Measurements from ENCODE around the gene C3orf20.

The C3orf20 gene

DNA sequence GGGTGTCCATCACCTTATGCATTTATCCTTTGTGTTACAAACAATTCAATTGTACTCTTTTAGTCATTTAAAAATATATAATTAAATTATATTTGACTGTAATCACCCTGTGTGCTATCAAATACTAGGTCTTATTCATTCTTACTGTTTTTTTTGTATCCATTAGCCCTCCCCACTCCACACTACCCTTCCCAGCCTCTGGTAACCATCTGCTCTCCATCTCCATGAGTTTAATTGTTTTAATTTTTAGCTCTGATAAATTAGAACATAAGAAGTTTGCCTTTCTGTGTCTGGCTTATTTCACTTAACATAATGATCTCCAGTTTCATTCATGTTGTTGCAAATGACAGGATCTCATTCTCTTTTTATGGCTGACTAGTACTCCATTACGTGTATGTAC lies 16.8 kb downstream of the C3orf20 start:
- H3K9me3 ChIP-seq (ENCODE audit: control insufficient read depth in 2 of 2, low read length in 2 of 2): no peaks in the 10 kb centered on the region
- H3K9ac ChIP-seq (ENCODE audit: low read depth in 1 of 2, low read length in 2 of 2): no peak overlapping the region
- H3K27ac ChIP-seq (ENCODE audit: low read depth in 2 of 2, low read length in 2 of 2): no peak overlapping the region
- H3K4me1 ChIP-seq (ENCODE audit: control insufficient read depth in 2 of 2, insufficient read depth in 2 of 2, low read length in 2 of 2): peaks cover 0 to 2% of the 10 kb centered on the region in 2 donors
- no peak overlapping the region for H3K4me3 ChIP-seq (ENCODE audit: low read length in 2 of 2)
- peaks cover 0 to 5% of the 10 kb centered on the region in 2 donors for H3K27me3 ChIP-seq (ENCODE audit: control insufficient read depth in 2 of 2, insufficient read depth in 2 of 2, low read length in 2 of 2)
- no peaks in the 10 kb centered on the region for H3K36me3 ChIP-seq (ENCODE audit: control insufficient read depth in 2 of 2, insufficient read depth in 2 of 2, low read length in 2 of 2)

DNA sequence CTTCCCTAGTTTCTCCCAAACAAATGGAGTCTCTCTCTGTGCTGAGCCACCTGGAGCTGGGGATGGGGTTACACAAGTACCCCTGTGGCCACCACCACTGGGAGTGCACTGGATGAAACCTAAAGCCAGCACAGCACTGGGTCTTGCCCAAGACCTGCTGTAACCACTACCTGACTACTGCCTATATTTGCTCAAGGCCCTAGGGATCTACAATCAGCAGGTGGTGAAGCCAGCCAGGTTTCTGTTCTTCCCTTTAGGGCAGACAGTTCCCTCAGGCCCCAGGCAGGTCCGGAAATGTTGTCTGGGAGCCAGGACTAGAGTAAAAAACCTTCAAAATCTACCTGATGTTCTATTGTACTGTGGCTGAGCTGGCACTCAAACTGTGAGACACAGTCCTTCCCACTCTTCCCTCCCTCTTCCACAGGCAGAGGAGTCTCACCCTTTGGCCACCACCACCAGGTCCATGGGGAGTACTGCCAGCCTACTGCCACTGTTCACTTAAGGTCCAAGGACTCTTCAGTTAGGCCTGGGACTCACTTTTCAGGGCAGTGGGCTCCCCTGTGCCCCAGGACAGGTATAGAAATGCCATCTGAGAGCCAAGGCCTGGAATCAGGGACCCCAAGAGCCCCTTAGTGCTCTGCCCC lies 23.8 kb downstream of the C3orf20 start:
- Histone ChIP-seq H3K4me1 (ENCODE audit: control insufficient read depth in 2 of 2, insufficient read depth in 2 of 2, low read length in 2 of 2) (no peaks in the 10 kb centered on the region), H3K36me3 (ENCODE audit: control insufficient read depth in 2 of 2, insufficient read depth in 2 of 2, low read length in 2 of 2) (no peaks in the 10 kb centered on the region), H3K27ac (ENCODE audit: low read depth in 2 of 2, low read length in 2 of 2) (no peak overlapping the region), H3K9ac (ENCODE audit: low read depth in 1 of 2, low read length in 2 of 2) (no peak overlapping the region), H3K27me3 (ENCODE audit: control insufficient read depth in 2 of 2, insufficient read depth in 2 of 2, low read length in 2 of 2) (no peaks in the 10 kb centered on the region), H3K4me3 (ENCODE audit: low read length in 2 of 2) (no peak overlapping the region), H3K9me3 (ENCODE audit: control insufficient read depth in 2 of 2, low read length in 2 of 2) (no peaks in the 10 kb centered on the region)

GRCh38 chr3:14699643-14700042 lies 24.7 kb downstream of the C3orf20 start:
- no peaks in the 10 kb centered on the region for H3K36me3 ChIP-seq (ENCODE audit: control insufficient read depth in 2 of 2, insufficient read depth in 2 of 2, low read length in 2 of 2)
- no peak overlapping the region for H3K27ac ChIP-seq (ENCODE audit: low read depth in 2 of 2, low read length in 2 of 2)
- H3K4me3 ChIP-seq (ENCODE audit: low read length in 2 of 2): no peak overlapping the region
- H3K4me1 ChIP-seq (ENCODE audit: control insufficient read depth in 2 of 2, insufficient read depth in 2 of 2, low read length in 2 of 2): no peaks in the 10 kb centered on the region
- H3K27me3 ChIP-seq (ENCODE audit: control insufficient read depth in 2 of 2, insufficient read depth in 2 of 2, low read length in 2 of 2): no peaks in the 10 kb centered on the region
- no peaks in the 10 kb centered on the region for H3K9me3 ChIP-seq (ENCODE audit: control insufficient read depth in 2 of 2, low read length in 2 of 2)
- H3K9ac ChIP-seq (ENCODE audit: low read depth in 1 of 2, low read length in 2 of 2): no peak overlapping the region

DNA sequence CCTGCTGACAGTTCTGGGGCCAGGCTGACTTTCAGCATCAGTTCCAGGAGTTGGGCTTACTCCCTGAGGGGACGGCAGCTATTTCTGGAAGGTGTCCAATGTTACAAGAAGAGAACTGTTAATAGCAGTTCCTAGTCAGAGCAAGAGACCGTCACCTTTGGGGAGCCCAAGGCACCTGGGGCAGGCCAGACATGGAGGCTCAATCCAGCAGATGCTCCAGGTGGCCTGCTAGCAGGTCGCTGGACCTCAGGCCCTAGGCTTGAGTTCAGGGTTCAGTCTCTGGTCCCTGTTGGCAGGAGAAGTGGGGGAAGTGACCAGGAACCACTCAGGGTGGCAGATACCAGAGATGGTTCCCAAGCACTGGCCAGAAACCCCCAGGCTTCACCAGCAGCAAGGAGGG lies 25.9 kb downstream of the C3orf20 start:
- no peaks in the 10 kb centered on the region for H3K4me1 ChIP-seq (ENCODE audit: control insufficient read depth in 2 of 2, insufficient read depth in 2 of 2, low read length in 2 of 2)

DNA sequence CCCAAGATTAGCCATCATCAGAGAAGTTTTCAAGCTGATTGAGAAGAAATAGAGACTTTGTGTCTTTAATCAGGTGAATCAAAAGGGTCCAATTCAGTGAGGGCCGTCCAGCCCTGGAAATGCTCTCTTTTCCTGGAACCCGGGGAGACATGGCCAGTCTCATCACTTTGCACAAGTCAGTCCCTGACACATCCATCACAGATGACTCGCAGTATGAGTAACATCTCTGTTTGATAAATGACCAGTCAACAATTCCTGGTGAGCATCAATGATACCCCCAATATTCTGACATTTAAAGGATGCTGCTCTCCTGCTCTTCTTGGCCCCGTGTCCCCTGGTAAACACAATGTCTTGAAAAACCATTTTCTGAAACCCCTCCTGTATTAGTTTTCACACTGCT lies 26.7 kb downstream of the C3orf20 start:
- H3K36me3 ChIP-seq (ENCODE audit: control insufficient read depth in 2 of 2, insufficient read depth in 2 of 2, low read length in 2 of 2): no peaks in the 10 kb centered on the region
- no peaks in the 10 kb centered on the region for H3K4me1 ChIP-seq (ENCODE audit: control insufficient read depth in 2 of 2, insufficient read depth in 2 of 2, low read length in 2 of 2)
- no peak overlapping the region for H3K4me3 ChIP-seq (ENCODE audit: low read length in 2 of 2)
- no peaks in the 10 kb centered on the region for H3K9me3 ChIP-seq (ENCODE audit: control insufficient read depth in 2 of 2, low read length in 2 of 2)
- no peak overlapping the region for H3K9ac ChIP-seq (ENCODE audit: low read depth in 1 of 2, low read length in 2 of 2)
- H3K27me3 ChIP-seq (ENCODE audit: control insufficient read depth in 2 of 2, insufficient read depth in 2 of 2, low read length in 2 of 2): no peaks in the 10 kb centered on the region
- no peak overlapping the region for H3K27ac ChIP-seq (ENCODE audit: low read depth in 2 of 2, low read length in 2 of 2)

More for the DNA sequence above, 25.9 kb downstream of the C3orf20 start:
- no peak overlapping the region for H3K27ac ChIP-seq (ENCODE audit: low read depth in 2 of 2, low read length in 2 of 2)
- H3K9ac ChIP-seq (ENCODE audit: low read depth in 1 of 2, low read length in 2 of 2): no peak overlapping the region
- H3K36me3 ChIP-seq (ENCODE audit: control insufficient read depth in 2 of 2, insufficient read depth in 2 of 2, low read length in 2 of 2): no peaks in the 10 kb centered on the region
- H3K4me3 ChIP-seq (ENCODE audit: low read length in 2 of 2): no peak overlapping the region
- no peaks in the 10 kb centered on the region for H3K9me3 ChIP-seq (ENCODE audit: control insufficient read depth in 2 of 2, low read length in 2 of 2)
- H3K27me3 ChIP-seq (ENCODE audit: control insufficient read depth in 2 of 2, insufficient read depth in 2 of 2, low read length in 2 of 2): no peaks in the 10 kb centered on the region

- no peak overlapping the region for H3K4me3 ChIP-seq (ENCODE audit: low read length in 2 of 2)
- H3K27ac ChIP-seq (ENCODE audit: low read depth in 2 of 2, low read length in 2 of 2): no peak overlapping the region
These were observed 28.3 kb downstream of the C3orf20 start for GRCh38 chr3:14703128-14703750.

GRCh38 chr3:14703791-14704190 lies 28.9 kb downstream of the C3orf20 start:
- H3K36me3 ChIP-seq (ENCODE audit: control insufficient read depth in 2 of 2, insufficient read depth in 2 of 2, low read length in 2 of 2): no peaks in the 10 kb centered on the region
- no peaks in the 10 kb centered on the region for H3K9me3 ChIP-seq (ENCODE audit: control insufficient read depth in 2 of 2, low read length in 2 of 2)
- no peaks in the 10 kb centered on the region for H3K4me1 ChIP-seq (ENCODE audit: control insufficient read depth in 2 of 2, insufficient read depth in 2 of 2, low read length in 2 of 2)
- H3K27me3 ChIP-seq (ENCODE audit: control insufficient read depth in 2 of 2, insufficient read depth in 2 of 2, low read length in 2 of 2): no peaks in the 10 kb centered on the region
- no peak overlapping the region for H3K9ac ChIP-seq (ENCODE audit: low read depth in 1 of 2, low read length in 2 of 2)
- no peak overlapping the region for H3K4me3 ChIP-seq (ENCODE audit: low read length in 2 of 2)
- H3K27ac ChIP-seq (ENCODE audit: low read depth in 2 of 2, low read length in 2 of 2): no peak overlapping the region

More at GRCh38 chr3:14703128-14703750, 28.3 kb downstream of the C3orf20 start:
- no peaks in the 10 kb centered on the region for H3K9me3 ChIP-seq (ENCODE audit: control insufficient read depth in 2 of 2, low read length in 2 of 2)
- no peaks in the 10 kb centered on the region for H3K36me3 ChIP-seq (ENCODE audit: control insufficient read depth in 2 of 2, insufficient read depth in 2 of 2, low read length in 2 of 2)
- H3K27me3 ChIP-seq (ENCODE audit: control insufficient read depth in 2 of 2, insufficient read depth in 2 of 2, low read length in 2 of 2): no peaks in the 10 kb centered on the region
- H3K4me1 ChIP-seq (ENCODE audit: control insufficient read depth in 2 of 2, insufficient read depth in 2 of 2, low read length in 2 of 2): no peaks in the 10 kb centered on the region
- no peak overlapping the region for H3K9ac ChIP-seq (ENCODE audit: low read depth in 1 of 2, low read length in 2 of 2)

DNA sequence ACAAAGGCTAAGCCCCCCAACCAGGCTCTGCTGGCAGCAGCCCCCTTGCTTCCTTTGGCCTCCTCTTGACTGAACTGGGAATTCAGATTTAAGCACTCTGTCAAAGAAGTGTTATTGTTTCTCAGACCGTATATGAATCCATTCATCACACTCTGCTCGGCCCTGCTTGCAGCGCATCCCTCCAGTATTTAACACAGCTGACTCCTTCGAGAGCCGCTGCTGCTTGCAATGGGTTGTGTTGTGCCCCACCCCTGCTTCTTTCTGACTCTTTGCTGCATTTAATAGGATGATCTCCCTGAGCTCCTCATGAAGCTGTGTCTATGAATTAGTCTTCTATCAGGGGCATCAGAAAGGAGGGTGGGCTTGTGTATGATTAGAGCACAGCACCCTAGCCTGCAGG lies 31.2 kb downstream of the C3orf20 start:
- Histone ChIP-seq H3K4me1 (ENCODE audit: control insufficient read depth in 2 of 2, insufficient read depth in 2 of 2, low read length in 2 of 2) (no peaks in the 10 kb centered on the region), H3K9ac (ENCODE audit: low read depth in 1 of 2, low read length in 2 of 2) (no peak overlapping the region), H3K4me3 (ENCODE audit: low read length in 2 of 2) (no peak overlapping the region), H3K9me3 (ENCODE audit: control insufficient read depth in 2 of 2, low read length in 2 of 2) (no peaks in the 10 kb centered on the region), H3K27ac (ENCODE audit: low read depth in 2 of 2, low read length in 2 of 2) (no peak overlapping the region), H3K36me3 (ENCODE audit: control insufficient read depth in 2 of 2, insufficient read depth in 2 of 2, low read length in 2 of 2) (no peaks in the 10 kb centered on the region), H3K27me3 (ENCODE audit: control insufficient read depth in 2 of 2, insufficient read depth in 2 of 2, low read length in 2 of 2) (no peaks in the 10 kb centered on the region)

GRCh38 chr3:14716591-14716990 lies 41.6 kb downstream of the C3orf20 start:
- Histone ChIP-seq H3K4me3 (ENCODE audit: low read length in 2 of 2) (no peak overlapping the region), H3K27me3 (ENCODE audit: control insufficient read depth in 2 of 2, insufficient read depth in 2 of 2, low read length in 2 of 2) (peaks cover 0 to 3% of the 10 kb centered on the region in 2 donors)

GRCh38 chr3:14717307-14717706 lies 42.4 kb downstream of the C3orf20 start:
- Histone ChIP-seq H3K4me3 (ENCODE audit: low read length in 2 of 2) (no peak overlapping the region), H3K9ac (ENCODE audit: low read depth in 1 of 2, low read length in 2 of 2) (no peak overlapping the region), H3K27ac (ENCODE audit: low read depth in 2 of 2, low read length in 2 of 2) (no peak overlapping the region), H3K36me3 (ENCODE audit: control insufficient read depth in 2 of 2, insufficient read depth in 2 of 2, low read length in 2 of 2) (no peaks in the 10 kb centered on the region), H3K4me1 (ENCODE audit: control insufficient read depth in 2 of 2, insufficient read depth in 2 of 2, low read length in 2 of 2) (no peaks in the 10 kb centered on the region), H3K9me3 (ENCODE audit: control insufficient read depth in 2 of 2, low read length in 2 of 2) (no peaks in the 10 kb centered on the region), H3K27me3 (ENCODE audit: control insufficient read depth in 2 of 2, insufficient read depth in 2 of 2, low read length in 2 of 2) (peaks cover 0 to 3% of the 10 kb centered on the region in 2 donors)

More at GRCh38 chr3:14716591-14716990, 41.6 kb downstream of the C3orf20 start:
- no peak overlapping the region for H3K27ac ChIP-seq (ENCODE audit: low read depth in 2 of 2, low read length in 2 of 2)
- no peaks in the 10 kb centered on the region for H3K4me1 ChIP-seq (ENCODE audit: control insufficient read depth in 2 of 2, insufficient read depth in 2 of 2, low read length in 2 of 2)
- no peaks in the 10 kb centered on the region for H3K9me3 ChIP-seq (ENCODE audit: control insufficient read depth in 2 of 2, low read length in 2 of 2)
- no peak overlapping the region for H3K9ac ChIP-seq (ENCODE audit: low read depth in 1 of 2, low read length in 2 of 2)
- H3K36me3 ChIP-seq (ENCODE audit: control insufficient read depth in 2 of 2, insufficient read depth in 2 of 2, low read length in 2 of 2): no peaks in the 10 kb centered on the region

All from mucosa of rectum (tissue), 2 donors.